ENCODE measurements around the gene PCSK9.

PCSK9 gene

DNA sequence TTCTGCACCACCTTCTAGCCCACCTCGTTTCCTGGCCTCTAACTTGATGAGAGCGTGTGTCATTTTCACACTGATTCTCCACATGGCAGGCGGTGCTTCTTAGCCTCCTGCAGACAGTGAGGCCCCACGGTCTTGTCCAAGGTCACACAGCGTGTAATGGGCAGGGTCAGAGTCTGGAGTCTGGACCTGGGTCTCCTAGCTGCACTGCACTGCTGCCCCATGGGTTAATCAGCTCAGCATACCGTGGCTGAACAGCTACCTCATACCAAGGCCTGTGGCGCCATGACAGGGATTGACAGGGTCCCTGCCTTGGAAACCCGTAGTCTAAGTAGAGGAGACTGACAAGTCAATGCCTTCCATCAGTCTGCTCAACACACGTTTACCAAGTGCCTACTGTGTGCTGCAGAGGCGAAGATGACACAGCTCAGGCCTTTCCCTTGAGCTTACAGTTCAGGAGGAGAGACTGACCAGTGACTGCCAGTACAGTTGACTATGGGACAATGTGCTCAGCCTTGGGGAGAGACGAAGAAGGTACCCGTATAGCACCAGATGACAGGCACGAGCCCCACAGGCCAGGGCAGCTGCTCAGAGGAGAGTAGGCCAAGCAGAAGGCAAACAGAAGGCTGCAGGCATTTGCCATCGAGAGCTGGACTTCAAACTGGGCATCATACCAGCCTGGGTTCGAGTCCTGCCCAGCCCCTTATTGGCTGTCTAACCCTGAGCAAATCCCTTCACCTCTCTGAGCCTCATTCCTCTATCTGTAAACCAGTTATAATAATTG, 5.5 kb downstream of the PCSK9 start:
- no peak for DNase-seq

DNA sequence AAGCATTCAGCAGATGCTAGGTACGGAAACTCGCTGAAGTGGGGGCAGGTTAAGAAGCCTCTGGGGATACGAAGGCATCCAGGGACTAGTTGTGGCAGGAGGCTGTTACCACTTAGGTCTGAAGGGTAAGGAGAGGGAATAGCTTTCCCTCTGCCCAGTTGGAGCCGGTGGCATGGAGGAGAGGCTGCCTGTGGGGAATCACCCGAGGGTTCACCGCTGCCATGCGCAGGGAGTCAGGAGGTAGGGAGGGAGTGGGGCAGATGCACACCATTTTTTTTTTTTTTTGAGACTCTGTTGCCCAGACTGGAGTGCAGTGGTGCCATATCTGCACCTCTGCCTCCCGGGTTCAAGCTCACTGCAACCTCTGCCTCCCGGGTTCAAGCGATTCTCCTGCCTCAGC, 6.1 kb downstream of the PCSK9 start:
- no peak for DNase-seq

DNA sequence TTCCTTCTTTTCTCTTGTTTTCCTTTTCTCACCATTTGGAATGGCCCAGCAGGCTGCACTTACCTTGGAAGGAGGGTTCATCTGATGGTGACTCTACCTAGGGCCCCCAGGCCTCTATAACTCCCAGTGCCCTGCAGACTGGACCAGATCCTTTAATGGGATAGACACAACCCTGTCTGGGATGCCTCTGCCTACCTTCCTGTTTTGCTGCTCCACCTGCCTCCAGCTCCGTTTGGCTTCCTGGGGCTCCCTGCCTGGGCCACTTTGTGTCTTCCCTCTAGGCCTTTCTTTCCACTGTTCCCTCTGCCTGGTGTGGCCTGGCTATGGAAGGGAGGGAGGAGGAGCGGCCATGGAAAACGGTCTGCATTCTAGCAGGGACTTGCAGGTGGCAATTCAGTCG, 7.5 kb downstream of the PCSK9 start:
- DNase-seq: no peak

DNA sequence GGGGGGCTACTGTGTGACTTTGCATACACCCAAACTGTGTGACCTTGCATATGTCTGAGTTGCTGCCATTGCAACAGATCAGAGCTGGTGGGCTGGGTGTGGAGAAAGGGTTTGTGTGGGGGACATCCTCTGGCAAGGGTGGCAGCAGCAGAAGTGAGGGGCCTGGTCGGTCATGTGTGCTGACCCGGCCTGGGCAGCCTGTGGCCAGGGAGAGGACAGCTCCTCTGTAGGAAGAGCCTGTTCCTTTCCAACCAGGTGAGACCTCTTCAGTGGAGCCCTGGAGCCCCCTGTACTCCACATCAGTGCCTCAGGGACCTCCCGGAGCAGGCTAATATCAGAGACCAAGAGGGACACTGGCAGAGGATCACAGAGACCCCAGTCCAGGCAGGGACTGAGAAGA, 8.3 kb downstream of the PCSK9 start:
- DNase-seq: no peak

DNA sequence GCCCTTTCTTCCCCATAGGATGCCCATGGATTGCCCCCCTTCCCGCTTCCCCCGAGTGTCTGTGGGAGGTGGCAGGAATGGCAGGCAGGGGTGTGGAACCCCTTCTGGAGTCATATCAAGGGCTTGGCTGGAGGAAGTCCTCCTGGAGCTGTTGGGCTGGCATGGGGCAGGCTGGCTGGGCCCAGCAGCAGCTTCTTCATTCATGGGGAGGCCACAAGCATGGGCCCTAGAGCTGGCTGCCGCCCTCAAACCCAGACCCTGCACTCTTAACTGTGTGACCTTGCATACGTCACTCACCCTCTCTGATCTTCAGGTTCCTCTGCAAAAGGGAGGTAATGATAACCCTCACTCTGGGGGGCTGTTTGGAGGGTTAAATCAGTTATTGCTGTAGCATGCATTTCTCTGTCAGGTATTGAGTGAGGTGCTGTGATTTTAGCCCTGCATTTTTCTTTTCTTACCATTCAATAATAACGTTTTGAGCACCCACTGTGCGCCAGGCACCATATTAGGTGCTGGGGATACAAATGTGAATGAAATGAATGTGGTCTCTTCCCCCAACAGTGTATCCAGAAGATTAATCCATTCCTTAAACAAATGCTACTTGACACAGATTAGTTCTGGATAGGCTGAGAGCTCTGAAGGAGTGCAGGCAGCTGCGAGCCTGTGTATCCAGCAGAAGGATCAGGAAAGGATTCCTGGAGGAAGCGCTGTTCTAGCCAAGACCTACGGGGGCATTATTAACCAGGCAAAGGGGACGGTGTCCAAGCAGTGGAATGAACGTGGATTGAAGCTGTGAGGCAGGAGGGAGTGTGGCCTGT, 9.3 kb downstream of the PCSK9 start:
- no peak for DNase-seq

DNA sequence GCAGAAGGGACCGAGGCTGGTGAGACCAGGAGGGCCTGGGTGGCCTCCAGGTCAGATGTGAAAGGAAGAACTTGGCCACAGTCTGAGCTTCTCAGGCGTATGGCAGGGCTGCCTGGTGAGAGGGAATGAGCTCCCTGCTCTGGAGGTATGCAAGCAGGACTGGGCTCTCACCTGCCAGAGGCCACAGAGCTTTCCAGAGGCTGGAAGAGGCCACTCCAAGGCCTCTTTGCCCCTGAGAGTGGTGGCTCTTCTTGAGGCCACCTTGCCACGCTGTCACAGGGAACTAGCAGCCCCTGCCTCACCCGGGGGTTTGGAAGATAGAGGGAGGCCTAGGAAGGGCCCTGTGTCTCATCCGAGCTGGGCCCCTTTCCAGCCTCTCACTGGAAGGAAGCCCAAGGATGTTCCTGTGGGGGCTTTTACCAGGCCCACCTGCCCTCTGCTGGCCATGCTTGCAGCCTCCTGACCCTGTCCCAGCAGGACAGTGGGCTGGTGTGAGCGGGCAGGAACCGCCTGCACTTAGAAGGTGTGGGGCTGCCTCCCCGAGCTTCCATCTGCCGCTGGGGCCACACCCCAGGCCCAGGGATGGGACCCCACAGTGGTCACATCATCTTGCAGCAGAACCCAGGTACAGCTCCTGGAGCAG, 10.0 kb downstream of the PCSK9 start:
- no peak for DNase-seq

DNA sequence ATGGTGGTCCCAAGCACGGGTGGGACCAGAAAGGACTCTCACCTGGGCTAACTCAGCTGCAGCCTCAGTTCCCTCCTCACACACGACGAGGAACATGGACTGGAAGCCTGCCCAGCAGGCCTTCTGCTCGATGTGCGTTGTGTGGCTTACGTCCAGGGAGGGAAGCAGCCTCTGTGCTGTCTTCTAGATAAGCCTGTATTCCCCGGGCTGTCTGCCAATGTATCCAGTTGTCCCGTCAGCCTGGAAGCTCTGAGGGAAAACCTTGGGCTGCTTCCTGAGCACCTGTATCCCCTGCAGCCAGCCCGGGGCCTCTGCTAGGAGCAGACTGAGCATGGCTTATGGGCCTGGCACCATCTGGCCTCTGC, 10.5 kb downstream of the PCSK9 start:
- no peak for DNase-seq

DNA sequence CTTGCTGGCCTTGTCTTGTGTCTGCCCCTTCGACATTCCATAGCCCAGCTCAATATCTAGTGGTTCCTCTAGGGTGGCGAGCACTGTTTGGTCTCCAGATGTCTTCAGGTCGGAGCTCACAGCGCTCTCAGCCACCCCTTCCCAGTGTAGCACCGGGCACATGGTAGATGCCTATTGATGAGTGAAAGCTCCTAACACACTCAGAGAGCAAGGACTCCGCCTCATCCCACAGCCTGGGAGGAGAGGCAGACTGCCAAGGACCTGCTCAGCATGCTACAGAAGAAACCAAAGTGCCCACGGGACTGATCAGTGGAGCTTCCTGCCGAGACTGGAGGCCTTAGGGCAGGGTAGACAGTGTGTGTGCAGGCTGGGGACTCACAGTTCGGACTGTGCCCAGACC, 10.9 kb downstream of the PCSK9 start:
- no peak for DNase-seq

DNA sequence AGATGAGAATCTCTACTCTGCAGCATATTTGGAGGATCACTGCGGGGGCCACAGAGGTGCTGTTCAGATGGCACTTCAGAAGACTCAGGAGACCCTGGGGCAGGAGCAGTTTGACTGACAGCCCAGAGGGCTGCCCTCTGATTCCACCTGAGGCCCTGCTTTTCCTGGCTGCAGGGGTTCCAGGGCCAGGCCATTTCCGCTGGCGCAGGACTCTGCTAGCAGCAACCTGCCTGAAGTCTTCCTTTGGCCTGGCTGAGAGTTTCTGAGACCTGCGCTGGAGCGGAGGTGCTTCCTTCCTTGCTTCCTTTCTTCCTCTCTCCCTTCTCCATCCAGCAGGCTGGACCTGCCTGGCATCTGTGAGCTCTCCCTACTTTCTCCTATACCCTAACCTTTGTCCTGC, 11.8 kb downstream of the PCSK9 start:
- DNase-seq: no peak

DNA sequence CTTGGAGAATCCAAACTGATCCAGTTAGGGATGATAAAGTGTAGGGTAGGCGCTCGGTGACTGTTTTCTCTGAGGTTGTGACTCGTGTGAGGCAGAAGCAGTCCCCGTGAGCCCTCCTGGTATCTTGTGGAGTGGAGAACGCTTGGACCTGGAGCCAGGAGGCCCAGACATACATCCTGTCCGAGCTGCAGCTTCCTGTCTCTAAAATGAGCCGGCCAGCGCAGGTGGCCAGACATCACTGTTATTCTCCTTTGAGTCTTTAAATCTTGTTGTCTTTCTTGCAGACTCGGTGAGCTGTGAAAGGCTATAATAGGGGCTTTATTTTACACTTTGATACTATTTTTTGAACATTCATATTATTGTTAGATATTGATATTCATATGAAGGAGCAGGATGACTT, 12.3 kb downstream of the PCSK9 start:
- DNase-seq: no peak

DNA sequence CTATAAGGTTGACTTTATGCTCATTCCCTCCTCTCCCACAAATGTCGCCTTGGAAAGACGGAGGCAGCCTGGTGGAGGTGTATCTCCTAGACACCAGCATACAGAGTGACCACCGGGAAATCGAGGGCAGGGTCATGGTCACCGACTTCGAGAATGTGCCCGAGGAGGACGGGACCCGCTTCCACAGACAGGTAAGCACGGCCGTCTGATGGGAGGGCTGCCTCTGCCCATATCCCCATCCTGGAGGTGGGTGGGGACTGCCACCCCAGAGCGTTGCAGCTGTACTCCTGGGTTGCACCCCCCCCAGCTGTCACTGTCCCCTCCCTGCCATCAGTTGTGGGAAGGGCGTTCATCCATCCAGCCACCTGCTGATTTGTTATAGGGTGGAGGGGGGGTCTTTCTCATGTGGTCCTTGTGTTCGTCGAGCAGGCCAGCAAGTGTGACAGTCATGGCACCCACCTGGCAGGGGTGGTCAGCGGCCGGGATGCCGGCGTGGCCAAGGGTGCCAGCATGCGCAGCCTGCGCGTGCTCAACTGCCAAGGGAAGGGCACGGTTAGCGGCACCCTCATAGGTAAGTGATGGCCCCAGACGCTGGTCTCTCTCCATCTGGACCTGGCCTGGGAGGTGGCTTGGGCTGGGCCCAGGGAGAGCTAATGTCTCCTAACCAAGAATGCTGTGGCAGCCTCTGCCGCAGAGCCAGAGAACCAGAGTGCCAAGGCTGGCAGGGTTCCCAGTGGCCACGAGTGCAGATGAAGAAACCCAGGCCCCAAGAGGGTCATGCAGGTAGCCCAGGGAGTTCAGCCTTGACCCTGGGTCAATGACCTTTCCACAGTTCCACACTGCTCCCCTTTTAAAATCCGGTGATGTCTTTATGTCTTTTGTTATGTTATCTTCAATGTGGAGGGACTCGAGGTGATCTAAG, 13.1 kb downstream of the PCSK9 start:
- DNase-seq: no peak

DNA sequence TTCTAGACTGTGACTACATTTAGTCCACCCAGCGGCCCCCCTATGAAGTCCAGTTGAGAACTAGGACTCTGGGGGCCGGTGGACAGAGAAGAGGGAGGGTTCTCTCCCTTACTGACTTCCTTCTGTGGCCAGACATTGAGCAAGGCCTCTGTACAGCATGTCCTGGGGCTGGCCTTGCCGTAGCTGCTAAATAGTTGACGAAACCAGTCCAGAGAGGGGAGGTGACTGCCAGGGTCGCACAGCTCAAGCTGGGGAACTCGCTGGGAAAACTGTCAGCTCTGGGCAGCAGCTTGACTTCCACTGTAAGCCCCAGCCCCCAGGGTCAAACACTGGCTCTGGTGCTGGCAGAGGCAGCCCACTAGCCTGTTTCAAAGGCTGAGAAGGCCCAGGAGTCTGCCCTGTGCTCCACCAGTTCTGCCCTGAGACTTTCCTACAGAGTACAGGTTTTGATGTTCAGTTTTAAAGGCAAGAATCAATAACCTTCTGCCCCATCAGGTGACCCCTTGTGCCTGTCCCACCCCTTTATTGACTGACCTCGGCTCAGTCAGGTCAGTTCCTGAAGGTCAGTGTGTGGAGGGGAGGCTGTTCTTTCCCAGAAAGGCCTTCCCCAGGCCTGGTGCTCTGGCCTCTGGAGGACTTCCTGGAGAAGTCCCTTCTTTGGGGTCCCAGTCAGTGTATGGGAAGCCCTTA, 14.1 kb downstream of the PCSK9 start:
- no peak for DNase-seq

DNA sequence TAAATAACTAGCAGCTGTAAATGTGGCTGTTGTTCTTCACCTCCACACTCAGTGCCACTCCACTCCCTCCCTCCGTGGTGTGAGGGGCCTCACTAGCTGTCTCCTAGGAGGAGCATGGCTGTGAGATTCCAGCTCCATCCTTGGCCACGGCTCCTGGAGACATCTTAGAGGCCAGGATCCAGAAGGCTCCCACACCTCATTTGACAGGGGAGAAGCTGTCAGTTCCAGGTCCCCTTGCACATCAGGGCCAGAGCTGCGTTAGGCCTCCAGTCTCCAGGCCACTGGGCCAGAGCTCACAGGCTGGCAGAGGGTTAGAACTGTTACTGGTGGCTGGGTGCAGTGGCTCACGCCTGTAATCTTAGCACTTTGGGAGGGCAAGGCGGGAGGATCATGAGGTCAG, 15.0 kb downstream of the PCSK9 start:
- DNase-seq: no peak

DNA sequence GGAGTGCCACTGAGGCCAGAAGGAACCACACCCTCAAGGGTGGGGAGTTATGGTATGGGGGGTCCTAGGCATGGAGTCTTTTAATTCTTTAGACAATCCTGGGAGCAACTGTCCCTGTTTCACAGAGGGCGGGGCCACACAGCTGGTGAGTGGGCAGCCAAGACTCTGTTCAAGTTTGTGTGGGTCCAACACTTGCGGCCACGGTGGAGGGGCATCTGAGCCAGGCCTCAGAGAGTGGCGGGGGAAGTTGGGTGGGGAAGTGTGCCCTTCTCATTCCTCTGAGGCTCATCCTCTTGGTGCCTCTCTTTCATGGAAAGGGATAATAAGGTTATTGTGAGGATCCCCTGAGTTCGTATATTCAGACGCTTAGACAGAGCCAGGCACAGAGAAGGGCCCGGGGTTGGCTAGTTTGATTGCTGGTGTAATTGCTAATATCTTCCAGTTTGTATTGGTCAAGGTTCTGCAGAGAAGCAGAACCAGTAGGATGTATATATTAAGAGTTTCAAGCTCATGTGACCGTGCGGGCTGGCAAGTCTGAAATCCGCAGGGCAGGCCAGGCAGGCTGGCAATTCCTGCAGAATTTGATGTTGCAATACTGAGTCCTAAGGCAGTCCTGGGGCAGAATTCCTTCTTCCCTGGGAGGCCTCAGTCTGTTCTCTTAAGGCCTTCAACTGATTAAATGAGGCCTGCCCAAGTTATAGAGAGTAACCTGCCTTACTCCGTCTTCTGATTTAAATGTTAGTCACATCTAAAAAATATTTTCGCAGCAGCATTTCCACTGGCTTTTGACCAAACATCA, 15.9 kb downstream of the PCSK9 start:
- DNase-seq: no peak

DNA sequence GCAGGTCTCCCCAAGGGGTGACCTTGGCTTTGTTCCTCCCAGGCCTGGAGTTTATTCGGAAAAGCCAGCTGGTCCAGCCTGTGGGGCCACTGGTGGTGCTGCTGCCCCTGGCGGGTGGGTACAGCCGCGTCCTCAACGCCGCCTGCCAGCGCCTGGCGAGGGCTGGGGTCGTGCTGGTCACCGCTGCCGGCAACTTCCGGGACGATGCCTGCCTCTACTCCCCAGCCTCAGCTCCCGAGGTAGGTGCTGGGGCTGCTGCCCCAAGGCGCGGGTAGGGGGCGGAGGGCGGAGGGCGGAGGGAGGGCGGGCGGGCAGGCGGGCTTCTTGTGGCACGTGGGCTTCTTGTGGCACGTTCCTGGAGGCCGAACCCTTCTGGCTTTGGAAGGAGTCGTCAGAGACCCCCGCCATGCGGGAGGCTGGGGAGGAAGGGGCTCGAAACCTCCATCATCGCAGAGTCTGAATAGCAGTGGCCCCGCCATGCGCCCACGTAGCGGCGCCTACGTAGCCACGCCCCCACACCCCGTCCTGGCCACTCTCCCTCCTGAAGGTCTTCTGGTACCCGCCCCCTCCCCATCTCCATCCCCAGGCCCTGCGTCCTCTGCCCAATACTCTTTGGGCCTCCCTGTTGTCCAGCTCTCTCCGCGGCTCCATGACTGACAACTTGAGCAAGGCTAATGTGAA, 16.7 kb downstream of the PCSK9 start:
- no peak for DNase-seq

DNA sequence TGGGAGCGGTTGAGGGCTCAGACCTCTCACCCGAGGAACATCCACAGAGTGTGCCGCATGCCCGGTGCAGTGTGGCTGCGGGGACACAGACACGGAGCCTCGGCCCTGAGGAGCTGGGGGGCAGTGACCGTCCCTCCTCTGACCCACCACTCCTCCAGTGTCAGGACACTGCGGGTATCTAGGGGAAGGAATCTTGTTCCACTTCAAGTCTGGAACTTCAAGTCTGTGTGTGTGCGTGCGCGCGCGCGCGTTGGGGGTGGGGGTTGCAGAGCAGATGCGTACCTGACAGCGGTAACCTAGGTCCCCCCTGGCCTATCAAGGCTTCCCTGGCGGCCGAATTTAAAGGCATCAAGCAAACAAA, 17.3 kb downstream of the PCSK9 start:
- no peak for DNase-seq

DNA sequence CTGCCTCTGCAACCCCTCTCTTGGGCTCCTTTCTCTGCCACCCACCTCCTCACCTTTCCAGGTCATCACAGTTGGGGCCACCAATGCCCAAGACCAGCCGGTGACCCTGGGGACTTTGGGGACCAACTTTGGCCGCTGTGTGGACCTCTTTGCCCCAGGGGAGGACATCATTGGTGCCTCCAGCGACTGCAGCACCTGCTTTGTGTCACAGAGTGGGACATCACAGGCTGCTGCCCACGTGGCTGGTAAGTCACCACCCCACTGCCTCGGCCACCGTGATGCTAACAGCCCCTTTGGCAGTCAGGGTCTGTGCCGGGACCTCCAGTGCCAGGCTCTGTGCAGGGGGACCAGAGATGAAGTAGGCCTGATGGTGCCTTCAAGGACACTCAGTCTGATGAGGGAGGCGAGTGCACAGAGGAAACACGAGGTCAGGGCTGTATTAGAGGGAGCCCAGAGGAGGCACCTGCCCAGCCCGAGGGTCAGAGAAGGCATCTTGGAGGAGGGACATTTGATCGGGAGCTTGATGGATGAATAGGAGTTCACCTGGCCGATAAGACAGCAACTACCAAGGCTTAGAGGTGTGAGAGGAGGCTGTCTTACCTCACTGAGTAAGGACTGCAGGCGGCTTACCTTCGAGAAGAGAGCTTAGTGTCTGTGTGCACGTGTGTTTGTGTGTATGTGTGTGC, 18.1 kb downstream of the PCSK9 start:
- no peak for DNase-seq

DNA sequence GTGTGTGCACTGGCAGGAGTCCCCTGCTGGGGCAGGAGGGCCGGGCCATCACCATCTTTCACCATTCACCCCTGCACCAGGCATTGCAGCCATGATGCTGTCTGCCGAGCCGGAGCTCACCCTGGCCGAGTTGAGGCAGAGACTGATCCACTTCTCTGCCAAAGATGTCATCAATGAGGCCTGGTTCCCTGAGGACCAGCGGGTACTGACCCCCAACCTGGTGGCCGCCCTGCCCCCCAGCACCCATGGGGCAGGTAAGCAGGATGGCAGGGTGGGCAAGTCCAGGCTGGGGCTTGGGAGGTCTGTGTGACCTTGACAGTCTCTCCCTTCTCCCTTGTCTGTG, 18.6 kb downstream of the PCSK9 start:
- no peak for DNase-seq

DNA sequence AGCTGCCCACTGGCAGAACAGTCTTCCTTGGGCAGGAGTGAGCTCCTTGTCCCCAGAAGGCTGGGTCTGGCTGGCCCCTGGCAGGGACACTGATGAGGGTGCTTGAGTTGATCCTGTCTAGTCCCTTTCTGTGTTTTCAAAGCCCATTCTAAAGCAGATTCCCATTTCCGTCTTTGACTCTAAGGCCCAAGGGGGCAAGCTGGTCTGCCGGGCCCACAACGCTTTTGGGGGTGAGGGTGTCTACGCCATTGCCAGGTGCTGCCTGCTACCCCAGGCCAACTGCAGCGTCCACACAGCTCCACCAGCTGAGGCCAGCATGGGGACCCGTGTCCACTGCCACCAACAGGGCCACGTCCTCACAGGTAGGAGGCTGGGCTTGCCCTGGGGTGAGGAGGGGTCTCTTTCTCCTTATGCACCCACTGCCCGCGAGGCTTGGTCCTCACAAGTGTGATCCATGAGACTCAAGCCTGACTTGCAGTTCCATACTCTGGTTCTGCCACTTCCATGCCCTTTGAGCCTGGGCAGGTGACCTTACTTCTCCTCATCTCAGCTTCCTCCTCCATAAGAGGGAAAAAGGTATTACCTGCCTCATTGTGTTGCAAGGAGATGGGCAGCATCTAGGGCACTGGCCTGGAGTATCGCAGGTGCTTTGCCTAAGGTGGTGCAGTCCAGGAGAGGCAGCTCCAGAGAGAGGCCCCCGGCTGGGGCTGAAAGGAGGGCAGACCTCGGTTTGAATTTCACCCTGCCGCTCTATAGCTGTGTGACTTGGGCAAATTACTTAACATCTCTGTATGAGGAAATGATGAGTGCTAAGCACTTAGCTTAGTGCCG, 20.2 kb downstream of the PCSK9 start:
- no peak for DNase-seq
